ENCODE data around the gene NENF.
"Not testable (repeated sequence)": the region's sequence is repeated elsewhere in the genome, so short reads cannot be mapped to it uniquely, and the experiment has no call there.

The NENF gene

DNA sequence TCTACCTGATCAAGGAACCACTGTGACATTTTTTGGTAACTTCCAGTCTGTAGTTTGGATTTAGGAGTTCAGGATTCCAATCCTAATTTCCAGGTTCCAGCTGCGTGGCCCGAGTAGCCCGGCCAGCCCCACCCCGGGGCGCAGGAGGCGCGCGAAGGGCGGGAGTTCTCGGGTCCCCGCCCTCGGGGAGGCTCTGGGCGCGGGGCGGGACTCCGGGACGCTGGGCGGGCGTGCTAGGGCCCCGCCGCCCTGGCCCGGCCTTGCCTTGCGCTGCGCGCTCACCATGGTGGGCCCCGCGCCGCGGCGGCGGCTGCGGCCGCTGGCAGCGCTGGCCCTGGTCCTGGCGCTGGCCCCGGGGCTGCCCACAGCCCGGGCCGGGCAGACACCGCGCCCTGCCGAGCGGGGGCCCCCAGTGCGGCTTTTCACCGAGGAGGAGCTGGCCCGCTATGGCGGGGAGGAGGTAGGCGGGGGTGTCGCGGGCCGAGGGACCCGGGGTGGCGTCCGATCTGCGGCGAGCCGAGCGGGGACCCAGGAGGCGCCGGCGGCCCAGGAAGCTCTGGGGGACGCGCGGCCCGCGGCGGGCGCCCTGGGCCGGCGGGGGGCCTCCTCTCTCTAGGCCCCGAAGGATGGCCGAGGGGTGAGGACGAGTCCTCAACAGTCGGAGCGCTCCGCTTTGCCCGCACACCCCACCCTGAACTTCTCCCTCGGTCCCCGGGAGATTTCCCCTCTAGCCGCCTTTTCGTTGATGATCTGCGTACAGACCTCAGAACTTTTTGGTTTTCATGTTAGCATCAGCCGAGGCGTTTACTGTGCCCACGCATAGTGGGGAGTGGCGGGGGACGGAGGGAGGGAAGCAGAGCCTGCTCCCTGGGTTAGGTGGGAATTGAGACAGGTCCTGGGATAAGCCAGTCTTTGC is at the start of gene NENF:
NENF (plus strand) TSS at position 260 of the 916 bp plus-strand sequence; CDS start at position 284, 24 bp downstream.
- peak; percentile 68 for DNase-seq

DNA sequence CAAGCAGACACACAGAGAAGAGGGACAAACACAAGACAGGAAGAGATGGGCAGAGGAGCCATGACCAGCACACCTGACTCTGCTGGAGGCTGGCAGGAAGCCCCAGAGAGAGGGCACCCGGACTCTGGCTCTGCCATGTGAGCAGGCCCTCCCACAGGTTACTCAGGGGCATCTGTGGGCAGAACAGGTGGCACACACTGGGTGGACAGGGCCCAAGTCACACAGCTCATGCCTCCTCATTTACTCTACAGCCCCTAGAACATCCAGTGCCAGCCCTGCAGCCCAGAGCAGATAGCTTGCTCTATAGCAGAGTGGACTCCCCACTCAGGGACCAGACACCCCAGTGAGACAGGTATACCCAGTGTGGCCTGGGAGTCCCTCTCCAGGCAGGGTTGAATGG is 46.7 kb upstream of the NENF start:
- DNase-seq = no peak

DNA sequence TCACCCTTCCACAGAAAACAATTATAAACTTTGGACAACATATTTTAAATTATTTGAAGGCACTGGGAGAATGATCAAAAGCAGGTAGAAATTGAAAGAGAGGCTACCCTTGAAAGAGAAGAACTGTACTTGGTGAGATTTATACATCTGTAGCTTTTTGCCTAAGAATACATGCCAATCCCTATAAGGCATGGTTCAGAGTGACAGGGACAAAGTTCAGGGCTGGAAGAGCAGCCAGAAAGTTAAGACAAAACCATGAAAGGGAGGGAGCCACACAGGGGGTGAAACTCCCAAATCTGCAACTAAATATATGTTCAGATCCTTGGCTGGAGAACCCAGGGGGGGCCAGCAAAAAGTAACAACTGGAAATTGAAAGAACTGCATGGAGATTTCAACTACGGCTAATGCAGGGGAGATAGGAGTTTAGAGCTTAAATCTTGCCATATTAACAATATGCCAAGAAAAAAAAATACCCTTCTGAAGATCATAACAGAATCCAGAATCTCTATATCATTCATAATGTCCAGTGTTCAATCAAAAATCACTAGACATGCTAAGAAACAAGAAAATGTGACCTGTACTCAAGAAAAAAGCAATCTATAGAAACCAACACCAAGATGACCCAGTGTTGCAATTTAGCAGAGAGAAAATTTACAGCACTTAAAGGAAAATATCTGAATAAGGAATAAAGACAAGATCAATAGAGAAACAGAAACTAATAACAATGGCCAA is 43.6 kb upstream of the NENF start:
- no peak for DNase-seq

DNA sequence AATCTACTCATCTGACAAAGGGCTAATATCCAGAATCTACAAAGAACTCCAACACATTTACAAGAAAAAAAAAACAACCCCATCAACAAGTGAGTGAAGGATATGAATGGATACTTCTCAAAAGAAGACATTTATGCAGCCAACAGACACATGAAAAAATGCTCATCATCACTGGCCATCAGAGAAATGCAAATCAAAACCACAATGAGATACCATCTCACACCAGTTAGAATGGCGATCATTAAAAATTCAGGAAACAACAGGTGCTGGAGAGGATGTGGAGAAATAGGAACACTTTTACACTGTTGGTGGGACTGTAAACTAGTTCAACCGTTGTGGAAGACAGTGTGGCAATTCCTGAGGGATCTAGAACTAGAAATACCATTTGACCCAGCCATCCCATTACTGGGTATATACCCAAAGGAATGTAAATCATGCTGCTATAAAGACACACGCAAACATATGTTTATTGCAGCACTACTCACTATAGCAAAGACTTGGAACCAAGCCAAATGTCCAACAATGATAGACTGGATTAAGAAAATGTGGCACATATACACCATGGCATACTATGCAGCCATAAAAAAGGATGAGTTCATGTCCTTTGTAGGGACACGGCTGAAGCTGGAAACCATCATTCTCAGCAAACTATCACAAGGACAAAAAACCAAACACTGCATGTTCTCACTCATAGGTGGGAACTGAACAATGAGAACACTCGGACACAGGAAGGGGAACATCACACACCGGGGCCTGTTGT is 36.9 kb upstream of the NENF start:
- DNase-seq = not testable (repeated sequence)

DNA sequence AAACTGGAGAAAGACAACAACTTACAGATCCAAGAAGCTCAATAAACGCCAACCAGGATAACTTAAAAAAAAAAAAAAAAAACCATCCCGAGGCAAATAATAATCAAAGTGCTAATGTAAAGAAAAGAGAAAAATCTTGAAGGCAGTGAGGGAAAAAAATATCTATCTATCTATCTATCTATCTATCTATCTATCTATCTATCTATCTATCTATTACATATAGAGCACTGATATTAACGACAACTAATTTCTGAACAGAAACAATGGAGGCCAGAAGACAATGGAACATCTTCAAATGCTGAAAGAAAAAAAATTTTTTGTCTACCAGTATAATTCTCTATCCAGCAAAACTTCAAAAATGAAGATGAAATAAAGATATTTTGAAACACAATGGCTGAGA is 36.1 kb upstream of the NENF start:
- DNase-seq = no peak

DNA sequence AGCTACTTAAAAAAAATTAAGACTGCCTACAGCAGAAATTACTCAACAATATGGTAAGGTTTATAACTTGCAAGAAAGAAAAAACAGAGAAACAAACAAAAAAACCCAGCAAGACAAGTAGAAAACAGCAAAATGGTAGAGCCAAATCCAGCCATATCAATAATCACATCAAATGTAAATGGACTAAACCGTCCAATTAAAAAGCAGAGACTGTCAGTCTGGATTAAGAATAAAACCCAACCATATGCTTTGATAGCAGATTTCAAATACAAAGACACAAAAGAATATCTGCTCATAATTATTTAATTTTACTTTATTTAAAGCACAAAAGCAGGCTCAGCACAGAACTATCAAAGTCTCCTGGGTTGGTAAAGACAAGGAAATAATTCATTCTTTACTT is 35.5 kb upstream of the NENF start:
- DNase-seq = no peak

DNA sequence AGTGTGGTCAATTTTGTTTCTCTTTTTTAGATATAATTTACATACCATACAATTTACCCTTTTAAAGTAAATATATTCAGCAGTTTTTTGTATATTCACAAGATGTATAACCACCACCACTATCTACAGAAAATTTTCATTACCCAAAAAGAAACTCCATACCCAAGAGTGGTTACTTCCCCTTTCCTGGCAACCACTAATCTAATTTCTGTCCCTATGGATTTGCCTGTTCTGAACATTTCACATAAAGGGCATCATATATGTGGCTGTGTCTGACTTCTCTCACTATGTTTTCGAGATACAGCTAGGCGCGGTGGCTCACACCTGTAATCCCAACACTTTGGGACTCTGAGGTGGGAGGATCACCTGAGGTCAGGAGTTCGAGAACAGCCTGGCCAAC is 31.7 kb upstream of the NENF start:
- no peak for DNase-seq

DNA sequence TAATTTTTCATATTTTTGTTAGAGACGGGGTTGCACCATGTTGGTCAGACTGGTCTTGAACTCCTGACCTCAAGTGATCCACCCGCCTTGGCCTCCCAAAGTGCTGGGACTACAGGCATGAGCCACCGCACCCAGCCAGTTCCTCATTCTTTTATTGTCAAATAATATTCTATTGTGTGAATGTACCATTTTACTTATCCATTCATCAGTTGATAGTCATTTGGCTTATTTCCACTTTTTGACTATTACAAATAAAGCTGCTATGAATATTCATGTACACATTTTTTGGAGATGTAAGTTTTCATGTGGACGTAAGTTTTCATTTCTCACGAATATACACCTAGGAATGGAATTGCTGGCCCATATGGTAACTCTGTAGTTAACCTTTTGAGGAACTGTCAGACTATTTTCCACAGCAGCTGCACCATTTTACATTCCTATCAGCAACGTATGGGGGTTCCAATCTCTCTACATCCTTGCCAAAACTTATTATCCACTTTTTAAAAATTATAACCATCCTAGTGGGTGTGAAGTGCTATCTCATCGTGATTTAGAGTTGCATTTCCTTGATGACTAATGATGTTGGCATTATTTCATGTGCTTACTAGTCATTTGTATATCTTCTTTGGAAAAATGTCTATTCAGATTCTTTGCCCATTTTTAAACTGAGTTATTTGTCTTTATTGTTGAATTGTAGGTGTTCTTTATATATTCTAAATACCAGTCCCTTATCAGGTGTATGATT is 30.7 kb upstream of the NENF start:
- DNase-seq = no peak

DNA sequence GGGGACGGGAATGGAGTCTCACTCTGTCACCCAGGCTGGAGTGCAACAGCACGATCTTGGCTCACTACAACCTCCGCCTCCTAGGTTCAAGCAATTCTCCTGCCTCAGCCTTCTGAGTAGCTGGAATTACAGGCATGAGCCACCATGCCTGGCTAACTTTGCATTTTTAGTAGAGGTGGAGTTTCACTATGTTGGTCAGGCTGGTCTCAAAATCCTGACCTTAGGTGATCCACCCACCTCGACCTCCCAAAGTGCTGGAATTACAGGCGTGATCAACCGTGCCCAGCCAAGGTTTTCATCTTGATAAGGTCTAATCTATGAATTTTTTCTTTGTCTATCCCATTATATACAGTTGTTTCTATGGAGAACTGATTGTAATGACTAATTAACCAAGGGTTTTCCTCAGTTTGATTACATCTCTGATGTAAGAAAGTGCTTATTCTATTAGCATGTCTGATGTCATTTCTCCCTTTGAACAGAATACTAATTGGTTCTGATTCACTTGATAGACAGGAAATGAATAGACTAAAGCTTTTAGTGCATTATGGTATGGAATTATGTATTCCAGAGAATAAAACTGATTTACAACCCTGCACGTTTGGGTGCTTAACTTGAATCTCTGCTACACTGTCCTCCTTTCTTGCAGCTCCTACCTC is 29.9 kb upstream of the NENF start:
- no peak for DNase-seq

DNA sequence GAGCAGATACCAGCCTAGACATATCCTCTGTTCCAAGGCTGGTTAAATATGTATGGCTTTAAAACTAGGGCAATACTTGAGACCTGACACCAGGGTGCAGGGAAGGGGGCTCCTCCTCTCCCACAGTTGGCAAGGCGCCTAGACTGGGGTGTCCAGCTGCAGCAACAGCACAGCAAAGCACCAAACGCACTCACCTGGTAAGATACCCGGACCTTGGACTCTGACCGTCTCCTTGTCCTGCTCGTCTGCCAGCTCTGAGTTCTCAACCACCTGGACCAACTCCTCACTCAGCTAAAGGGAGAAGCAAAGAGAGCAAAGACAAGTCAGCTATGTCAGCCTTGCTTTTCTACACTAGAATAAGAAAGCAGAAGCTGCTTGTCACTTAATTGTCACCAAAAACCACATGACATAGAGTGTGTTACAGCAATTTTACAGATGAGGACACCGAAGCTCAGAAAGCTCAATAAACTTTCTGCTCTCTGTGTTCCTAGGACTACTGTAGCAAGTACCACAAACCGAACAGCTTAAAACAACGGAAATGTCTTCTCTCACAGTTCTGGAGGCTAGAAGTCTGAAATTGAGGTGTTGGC is 22.4 kb upstream of the NENF start:
- DNase-seq = no peak

DNA sequence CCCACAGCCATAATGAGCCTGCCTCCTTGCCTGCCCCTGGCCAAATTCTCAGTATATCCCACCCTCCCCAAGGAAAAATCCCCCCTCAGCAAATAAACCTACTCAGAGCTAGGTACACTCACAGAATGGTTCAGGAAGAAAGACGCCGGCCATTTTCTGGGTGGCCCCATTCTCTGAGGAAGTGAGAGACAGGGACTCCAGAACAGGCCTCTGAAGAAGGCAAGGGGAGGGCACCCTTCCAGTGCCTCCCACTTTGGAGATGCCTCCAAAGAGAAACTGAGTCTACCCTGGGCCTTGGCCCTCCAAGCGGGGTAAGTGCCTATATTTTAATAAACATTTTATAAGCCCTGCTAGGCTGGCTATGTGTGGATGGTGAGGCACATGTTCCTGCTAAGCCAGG is 20.3 kb upstream of the NENF start:
- no peak for DNase-seq

DNA sequence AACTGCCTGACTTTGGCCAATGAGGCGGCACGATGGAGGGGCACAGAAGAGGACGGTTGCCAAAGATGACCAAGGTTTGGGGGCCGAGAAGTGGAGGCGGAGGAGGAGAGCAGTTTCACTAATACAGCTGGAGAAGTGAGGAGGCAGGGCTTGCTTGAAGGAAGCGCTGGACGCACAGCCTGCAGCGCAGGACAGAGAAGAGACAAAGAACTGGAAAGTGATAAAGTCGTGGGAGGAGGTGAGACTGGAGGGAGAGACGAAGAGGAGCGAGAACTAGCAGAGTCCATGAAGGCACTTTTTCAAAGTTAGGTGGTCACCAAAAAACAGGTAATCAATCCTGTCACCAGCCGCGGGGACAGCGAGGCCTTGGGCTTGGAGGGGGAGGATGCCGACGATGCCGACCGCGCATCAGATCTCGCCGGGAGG is 18.8 kb upstream of the NENF start:
- DNase-seq = no peak

DNA sequence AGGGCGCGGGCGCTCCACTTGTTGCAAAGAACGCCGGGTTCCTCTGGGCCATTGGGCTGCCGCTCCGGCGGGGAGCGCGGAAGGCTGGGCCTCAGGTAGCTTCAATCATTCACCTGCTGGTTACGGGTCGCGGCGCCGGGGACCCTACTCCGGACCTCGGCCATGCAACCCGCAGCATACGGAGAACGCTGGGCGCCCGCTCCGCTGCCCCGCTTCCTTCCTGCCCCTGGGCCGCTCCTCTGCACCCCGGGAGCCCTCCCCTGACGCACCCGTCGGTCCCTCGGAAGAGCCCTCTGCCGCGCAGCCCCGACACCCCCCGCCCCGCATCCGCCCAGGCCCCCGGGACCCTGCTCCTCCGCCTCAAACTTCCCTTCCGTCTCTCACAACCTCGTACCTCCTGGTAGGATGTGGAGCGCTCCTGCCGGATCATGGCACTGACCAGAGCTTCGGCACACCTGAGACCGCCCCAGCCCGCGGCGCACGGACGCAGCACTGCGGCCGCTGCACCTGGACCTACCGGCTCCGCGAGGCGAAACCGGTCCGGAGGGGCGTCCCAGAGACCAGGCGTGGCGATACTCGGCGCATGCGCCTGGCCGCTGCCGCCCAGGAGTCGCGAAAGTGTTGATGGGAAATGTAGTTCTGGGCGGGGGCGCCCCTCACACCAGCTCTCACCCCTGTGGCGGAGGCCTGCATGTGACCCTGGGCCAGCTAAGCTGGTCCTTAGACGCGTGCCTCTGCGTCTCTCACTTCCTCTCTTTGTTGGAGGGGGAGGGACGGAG is 18.2 kb upstream of the NENF start, which contains the start of gene PACC1:
PACC1 (minus strand) TSS at position 559 of the 779 bp plus-strand sequence; CDS start at position 430, 129 bp downstream.
- peak; percentile 95 for DNase-seq

DNA sequence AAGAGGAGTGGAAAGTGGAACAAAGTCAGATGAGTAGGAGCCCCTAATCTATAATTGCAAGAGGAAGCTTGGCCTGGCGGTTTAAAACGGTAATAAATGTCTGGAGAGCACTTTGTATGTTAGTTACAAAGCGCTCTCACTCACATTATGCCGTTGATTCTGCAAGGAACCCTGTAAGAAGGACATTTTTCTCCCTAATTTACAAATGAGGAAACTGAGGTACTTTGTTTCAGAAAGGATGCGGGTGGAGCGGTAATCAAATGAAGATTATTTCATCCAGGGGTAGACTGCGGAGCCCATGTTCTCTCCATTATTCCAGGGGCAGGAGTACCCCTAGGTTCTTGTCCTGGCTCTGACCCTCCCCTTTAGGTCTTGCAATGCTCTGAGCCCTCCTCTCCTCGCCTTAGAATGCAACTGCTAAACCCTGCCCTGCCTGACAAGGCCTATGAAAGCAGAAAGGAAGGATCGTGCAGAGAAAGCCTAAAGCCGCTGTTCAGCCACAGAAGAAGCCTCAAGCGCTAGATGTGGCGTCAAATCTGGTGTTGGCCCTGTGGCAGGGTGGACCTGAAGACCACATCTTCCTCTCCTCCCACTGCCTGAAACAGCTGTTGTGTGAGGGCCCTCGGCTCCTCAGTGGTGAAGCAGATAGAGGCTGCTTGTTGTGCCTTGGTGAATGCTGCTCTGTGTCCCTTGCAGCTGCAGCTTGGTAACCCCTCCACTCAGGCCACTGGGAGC is 17.4 kb upstream of the NENF start:
- DNase-seq = no peak

DNA sequence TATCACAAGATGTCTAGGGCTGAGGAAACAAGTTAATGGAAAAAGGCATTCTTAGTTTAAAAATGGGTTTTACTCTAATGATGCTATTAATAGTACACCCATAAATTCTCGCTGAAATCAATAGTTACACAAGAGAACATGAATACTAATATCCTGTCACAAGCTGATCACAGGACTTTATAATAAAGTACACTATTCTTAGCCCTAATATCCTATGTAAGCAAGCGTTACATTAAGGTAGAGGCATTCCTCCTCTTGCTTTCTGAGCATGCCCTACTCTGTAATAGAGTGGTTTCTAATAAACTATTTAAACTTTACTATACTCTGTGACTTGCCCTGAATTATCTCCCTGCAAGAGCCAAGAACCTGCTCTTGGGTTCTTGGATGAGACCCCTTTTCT is 11.6 kb upstream of the NENF start:
- no peak for DNase-seq

DNA sequence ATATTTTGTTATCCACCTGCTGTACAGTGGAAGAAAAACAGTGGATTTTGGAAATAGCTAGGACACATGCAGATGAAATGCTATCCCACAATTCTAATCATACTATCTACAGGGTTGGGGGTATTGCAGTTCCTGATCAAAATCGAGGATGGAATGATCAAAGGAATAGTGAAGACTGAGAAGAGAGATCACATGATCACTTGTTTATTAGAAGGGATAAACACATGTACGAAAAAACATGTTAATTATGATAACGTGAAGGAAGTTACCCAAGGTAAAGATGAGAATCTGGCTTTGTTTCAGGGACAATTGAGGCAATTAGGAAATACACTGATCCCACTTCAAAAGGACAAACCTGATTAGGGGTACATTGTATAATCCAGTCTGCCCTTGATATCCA is 8.8 kb upstream of the NENF start:
- DNase-seq = no peak

DNA sequence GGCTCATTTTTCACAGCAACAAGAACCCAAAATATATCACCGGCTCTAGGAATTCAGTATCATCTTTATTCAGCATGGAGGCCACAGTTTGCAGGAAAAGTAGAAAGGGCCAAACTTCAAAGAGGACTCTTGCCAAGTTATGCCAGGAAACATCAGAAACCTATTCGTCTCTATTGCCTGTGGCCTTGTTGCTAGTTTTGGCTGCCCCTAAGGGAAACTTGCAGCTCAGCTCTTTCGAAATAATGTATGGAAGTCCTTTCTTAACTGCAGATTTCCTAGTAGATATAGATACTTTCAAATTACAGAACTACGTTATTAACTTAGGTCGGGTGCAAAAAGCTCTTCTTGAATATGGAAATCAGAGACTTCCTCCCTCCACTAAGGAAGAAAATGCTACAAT is 4.2 kb upstream of the NENF start:
- DNase-seq = no peak

DNA sequence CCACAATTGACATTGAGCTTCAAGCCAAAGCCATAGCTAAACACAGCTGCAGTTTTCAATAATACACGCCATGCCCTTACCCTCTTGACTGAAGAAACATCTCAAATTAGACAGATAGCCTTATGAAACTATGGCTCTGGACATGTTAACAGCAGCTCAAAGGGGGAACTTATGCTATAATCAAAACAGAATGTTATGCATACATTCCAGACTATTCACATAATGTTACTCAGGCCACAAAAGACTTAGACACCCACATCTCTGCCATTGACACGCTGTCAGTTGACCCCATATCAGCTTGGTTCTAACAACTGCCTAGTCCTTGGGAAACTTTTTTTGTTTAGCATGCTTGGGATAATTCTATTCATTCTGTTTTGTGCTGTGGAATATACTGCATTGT is 2.3 kb upstream of the NENF start:
- DNase-seq = no peak

DNA sequence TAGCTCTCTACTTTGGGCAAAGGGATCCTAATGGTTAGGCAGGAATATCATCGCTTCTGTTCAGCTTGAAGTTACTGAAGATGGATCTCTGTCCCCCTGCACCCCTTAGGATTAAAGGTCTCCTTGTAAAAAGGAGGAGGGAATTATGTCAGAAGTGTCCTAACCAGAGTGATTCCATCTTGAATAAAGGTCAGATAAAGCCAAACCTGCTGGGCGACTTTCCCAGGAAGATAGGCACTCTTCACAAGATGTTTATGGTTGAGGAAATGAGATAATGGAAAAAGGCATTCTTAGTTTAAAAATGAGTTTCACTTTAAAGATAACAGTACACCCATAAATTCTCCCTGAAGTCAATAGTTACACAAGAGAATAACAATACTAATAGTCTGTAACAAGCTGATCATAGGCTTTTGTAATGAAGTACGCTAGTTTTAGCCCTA is 1.7 kb upstream of the NENF start:
- DNase-seq = no peak

DNA sequence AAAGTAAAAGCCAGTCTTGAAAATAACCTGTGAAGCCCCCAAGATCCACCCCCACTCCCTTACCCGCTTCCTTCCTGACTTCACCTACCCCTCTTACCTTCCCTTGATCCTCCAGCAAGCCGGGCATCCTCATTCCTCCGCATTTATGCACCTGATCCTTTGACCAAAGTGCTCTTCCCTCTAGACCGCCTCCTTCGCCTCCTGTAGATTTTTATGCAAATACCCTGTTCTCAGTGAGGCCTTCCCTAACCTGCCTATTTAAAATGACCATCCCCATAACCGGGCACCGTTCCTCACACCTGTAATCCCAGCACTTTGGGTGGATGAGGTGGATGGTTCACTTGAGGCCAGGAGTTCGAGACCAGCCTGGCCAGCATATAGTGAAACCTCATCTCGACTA is 1.1 kb upstream of the NENF start:
- no peak for DNase-seq

All from CD4-positive, alpha-beta T cell treated with Interleukin-15 for 1 hour (primary cell).